HG02623 (cell line): Measurements from ENCODE around the gene TP53.

Experiments
- ATAC-seq: cut with Tn5 transposase; IDR thresholded peaks from one replicate; pipeline ENCODE4 v1.9.1; 2021; ENCODE audit warnings: moderate library complexity; ENCODE audit not compliant: unreplicated experiment

The TP53 gene

DNA sequence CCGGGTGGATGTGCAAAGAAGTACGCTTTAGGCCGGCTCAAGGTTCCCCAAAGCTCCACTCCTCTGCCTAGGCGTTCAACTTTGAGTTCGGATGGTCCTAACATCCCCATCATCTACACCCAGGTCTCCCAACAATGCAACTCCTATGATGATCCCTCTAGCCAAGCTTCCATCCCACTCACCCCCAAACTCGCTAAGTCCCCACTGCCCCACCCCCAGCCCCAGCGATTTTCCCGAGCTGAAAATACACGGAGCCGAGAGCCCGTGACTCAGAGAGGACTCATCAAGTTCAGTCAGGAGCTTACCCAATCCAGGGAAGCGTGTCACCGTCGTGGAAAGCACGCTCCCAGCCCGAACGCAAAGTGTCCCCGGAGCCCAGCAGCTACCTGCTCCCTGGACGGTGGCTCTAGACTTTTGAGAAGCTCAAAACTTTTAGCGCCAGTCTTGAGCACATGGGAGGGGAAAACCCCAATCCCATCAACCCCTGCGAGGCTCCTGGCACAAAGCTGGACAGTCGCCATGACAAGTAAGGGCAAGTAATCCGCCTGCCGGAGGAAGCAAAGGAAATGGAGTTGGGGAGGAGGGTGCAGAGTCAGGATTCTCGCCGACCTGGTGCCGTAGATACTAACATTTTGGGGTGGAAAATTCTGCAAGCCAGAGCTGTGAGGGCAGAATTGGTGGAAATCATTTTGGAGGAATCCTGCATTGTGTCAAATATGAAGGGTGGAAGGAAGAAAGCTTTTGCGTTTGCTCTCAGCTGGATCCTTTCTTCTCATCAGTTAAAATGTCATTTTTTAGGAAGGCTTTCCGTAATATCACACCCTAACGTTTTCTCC, at the start of gene TP53:
TSS of gene TP53 (minus strand) at position 419 of the 836 bp plus-strand sequence. CDS start 10,896 bp downstream, outside the sequence.
- ATAC-seq = peak; percentile 38

DNA sequence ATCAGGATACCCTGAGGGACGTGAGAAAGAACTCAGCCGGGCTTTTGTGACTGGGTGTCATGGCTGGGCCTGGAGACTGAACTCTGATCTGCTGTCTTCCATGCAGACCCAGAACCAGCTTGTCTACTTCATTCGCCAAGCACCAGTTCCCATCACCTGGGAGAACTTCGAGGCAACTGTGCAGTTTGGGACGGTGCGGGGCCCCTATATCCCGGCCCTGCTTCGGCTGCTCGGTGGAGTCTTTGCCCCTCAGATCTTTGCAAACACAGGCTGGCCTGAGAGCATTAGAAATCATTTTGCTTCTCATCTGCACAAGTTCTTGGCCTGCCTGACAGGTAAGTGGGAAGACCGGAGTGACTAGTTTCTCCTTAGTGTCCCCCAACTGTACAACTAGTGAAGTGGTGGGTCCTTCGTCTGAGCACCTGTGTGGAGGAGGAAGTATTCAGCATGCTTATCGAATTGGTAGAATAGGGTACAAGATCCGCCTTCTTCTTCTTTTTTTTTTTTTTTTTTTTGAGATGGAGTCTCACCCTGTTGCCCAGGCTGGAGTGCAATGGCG, 45.8 kb upstream of the TP53 start:
- no peak for ATAC-seq

- ATAC-seq = no peak
Observed at GRCh38 chr17:7729816-7730215, 42.5 kb upstream of the TP53 start.

- no peak for ATAC-seq
Observed at GRCh38 chr17:7727886-7728285, 40.6 kb upstream of the TP53 start.

DNA sequence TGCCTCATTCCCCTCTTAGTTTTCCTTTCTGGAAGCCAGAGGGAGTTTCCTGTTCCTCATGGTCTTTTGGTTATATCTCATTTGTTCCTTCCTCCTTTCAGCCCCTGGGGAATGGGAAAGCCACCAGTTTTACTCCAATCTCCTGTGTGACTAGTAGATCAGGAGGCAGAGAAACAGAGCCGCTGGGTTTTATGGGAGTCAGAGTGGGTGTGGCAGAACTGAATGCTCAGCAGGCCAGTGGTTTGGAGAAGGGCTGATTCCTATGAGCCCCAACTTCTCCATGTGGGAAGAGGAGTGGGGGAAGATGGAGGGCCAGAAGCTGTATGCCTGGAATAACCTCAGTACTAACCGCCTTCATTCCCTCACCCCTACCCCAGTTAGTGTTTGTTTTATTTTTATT, 34.3 kb upstream of the TP53 start:
- ATAC-seq = no peak

GRCh38 chr17:7720125-7720524, 32.8 kb upstream of the TP53 start:
- no peak for ATAC-seq

DNA sequence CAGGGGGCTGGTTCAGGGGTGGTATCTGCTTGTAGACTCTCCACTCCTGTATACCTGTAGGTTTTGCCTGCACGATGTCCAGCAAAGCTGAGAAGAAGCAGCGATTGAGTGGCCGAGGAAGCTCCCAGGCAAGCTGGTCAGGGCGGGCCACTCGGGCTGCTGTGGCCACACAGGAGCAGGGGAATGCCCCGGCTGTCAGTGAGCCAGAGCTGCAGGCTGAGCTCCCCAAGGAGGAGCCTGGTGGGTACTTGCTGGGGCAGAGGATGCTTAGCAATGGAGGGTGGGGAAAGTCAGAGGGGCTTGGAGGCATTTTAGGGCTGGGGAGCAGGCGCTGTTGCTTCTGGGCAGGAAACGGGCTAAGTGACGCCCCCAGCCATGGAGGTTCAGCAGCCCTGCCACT, 32.4 kb upstream of the TP53 start:
- no peak for ATAC-seq

- no peak for ATAC-seq
Observed at GRCh38 chr17:7717756-7718350, 30.6 kb upstream of the TP53 start.

DNA sequence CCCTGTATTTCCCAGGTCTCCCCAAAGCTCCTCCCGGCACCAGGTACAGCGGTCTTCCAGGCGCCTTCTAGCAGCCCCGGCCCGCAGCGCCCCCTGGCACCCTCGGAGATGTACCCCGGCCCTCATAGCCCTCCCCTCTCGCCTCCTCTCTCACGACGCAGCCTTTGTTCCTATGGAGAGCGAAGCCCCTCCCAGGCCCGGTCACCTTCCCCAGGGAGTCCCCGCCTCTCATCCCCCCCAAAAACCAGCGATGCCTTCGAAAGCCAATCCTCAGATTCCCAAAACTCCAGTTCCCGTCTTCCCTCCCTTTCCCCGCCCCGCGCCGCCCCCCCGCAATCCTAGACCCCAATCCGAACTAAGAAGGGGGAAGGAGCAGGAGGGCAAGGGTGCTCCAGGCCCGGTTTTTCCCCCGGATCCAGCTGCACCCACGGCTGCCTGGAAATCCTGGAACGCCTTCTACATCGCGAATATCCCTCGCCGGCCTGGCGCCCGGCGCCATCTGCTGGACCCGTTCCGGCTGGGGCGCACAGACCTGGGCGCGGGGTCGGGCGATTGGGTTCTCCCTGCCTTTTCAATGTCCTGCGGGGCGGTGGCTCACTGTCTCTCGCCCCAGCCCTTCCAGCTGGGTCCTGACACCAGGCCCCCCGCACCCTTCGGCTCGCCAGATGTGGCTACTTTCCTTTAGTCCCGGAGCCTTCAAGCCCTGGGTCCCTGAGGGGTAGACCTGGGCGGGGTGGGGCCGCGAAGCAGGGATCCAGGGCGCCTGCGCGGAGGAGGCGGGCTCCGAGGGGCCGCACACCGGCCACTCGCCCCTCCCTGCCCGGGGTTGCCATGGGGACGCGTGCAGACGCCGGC, 29.8 kb upstream of the TP53 start, which contains the start of gene DNAH2:
TSS of gene DNAH2 (plus strand) at position 844 of the 855 bp plus-strand sequence. CDS start 1,991 bp downstream, outside the sequence.
- no peak for ATAC-seq

- ATAC-seq = no peak
Observed at GRCh38 chr17:7715936-7716886, 28.9 kb upstream of the TP53 start.

GRCh38 chr17:7714721-7715594, 27.7 kb upstream of the TP53 start:
- no peak for ATAC-seq

- ATAC-seq = no peak
Observed at GRCh38 chr17:7713782-7714181, 26.5 kb upstream of the TP53 start.

DNA sequence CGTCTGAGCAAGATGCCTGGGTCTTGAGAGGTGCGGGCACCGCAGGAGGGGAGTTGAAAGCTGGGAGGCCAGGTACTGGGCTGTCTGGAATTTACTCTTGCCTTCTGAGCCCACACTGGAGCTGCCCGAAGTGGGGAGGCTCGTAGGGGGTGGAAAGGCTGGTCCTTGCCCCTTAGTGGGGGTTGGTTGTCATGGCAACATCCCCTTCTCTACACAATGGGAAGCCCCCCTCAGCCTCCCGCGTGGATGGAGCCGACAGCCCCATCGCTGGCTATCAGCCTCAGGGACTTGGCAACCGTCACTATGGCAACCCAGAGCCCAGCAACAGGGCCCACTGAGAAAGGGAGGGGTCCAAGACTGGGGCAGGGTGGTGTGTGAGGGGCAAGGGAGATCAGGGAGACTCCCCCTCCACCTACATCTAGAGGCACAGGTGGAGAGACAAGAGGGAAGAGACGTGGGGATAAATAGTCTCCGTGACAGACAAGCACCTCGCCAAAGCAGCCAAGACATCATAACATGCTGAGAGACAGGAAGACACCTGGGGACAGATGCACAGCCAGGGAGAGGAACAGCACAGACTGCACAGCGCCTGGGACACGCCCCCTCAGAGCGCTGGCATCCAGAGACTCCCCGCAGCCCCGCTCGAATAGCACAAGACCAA, 25.0 kb upstream of the TP53 start:
- ATAC-seq = no peak

- no peak for ATAC-seq
Observed at GRCh38 chr17:7711051-7711755, 23.9 kb upstream of the TP53 start.

DNA sequence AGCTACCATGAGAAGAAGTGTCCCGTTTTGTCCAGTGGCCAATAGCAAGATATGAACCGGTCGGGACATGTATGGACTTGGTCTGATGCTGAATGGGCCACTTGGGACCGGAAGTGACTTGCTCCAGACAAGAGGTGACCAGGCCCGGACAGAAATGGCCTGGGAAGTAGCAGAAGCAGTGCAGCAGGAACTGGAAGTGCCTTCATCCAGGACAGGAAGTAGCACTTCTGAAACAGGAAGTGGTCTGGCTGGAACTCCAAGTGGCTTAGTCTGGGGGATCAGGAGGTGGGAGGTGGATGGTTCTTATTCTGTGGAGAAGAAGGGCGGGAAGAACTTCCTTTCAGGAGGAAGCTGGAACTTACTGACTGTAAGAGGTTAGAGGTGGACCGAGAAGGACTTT, 23.0 kb upstream of the TP53 start:
- no peak for ATAC-seq

DNA sequence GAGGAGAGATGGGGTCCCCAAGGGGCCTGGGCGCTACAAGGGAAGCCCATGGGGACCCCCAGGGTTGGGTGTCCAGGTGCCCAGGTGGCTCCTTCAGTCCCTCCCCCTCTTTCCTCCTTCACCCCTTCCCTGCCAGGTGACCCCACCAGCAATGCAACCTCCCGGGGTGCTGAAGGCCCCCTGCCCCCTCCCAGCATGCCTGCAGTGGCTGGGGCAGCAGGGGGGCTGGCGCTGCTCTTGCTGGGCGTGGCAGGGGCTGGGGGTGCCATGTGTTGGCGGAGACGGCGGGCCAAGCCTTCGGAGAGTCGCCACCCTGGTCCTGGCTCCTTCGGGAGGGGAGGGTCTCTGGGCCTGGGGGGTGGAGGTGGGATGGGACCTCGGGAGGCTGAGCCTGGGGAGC, 21.7 kb upstream of the TP53 start:
- ATAC-seq = no peak

DNA sequence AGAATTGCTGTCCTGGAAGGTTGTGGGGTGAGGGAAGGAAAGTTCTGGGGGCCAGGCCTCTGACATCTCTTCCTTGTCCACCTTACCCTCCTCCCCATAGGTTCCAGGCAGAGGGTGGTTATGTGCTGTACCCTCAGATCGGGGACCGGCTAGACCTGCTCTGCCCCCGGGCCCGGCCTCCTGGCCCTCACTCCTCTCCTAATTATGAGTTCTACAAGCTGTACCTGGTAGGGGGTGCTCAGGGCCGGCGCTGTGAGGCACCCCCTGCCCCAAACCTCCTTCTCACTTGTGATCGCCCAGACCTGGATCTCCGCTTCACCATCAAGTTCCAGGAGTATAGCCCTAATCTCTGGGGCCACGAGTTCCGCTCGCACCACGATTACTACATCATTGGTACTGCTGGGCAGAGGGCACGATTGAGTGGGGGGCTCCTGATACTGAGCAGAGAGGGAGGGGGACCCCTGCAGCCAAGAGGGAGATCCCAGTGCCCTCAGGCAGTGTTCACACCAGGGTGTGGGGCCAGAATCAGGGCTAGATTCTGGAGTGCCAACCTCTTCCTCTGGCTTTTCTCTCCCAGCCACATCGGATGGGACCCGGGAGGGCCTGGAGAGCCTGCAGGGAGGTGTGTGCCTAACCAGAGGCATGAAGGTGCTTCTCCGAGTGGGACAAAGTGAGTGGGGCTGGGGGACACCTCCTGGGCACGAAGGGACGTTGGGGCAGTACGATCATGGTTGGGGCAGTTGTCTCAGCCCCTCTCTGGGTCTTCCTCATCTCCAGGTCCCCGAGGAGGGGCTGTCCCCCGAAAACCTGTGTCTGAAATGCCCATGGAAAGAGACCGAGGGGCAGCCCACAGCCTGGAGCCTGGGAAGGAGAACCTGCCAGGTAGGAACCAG, 20.8 kb upstream of the TP53 start:
- ATAC-seq = no peak
